Common myeloid progenitor, CD34-positive (primary cell): ENCODE results near the gene HS3ST5.

Experiments
- CTCF ChIA-PET: fragments of 350-600 bp; sonication (Branson Sonifier 250); formaldehyde crosslinking; loops from one replicate; lab custom pipeline; 2021; ENCODE audit warnings: antibody characterized with exemption; lab: Charles Lee
- POLR2A ChIA-PET: fragments of 350-600 bp; sonication (Branson Sonifier 250); formaldehyde crosslinking; loops from one replicate; lab custom pipeline; 2021; ENCODE audit warnings: antibody characterized with exemption; lab: Charles Lee
- DNase-seq, 3 donors: peaks; one replicate each; pipeline versions ENCODE4 v3.0.0 to v3.0.0-alpha.2; 2013
- H3K27ac ChIP-seq, 2 experiments: 1 replicate in 1 of 2; 2 replicates in 1 of 2; pipeline ENCODE4 v1.7.0; 2013; ENCODE audit warnings: inconsistent platforms in 2 of 2, low read length in 2 of 2, mild to moderate bottlenecking in 2 of 2, low read depth in 1 of 2, moderate library complexity in 1 of 2; ENCODE audit not compliant: severe bottlenecking in 2 of 2, insufficient read depth in 1 of 2, poor library complexity in 1 of 2
- H3K27me3 ChIP-seq, 5 experiments: replicated peaks in 2 of 5; 1 replicate in 3 of 5; 2 replicates in 2 of 5; pipeline versions ENCODE4 v1.6.1 to v1.7.0; 2013; ENCODE audit warnings: low read length in 4 of 5, mild to moderate bottlenecking in 2 of 5, moderate library complexity in 2 of 5, inconsistent platforms in 1 of 5; ENCODE audit not compliant: insufficient read depth in 5 of 5, control insufficient read depth in 4 of 5
- H3K36me3 ChIP-seq, 4 experiments: 1 replicate in 2 of 4; 2 replicates in 2 of 4; pipeline versions ENCODE4 v1.6.1 to v1.7.0; 2013; ENCODE audit warnings: low read length in 3 of 4, control low read depth in 1 of 4, mild to moderate bottlenecking in 1 of 4; ENCODE audit not compliant: control insufficient read depth in 4 of 4, insufficient read depth in 4 of 4
- H3K4me1 ChIP-seq, 4 experiments: 1 replicate in 3 of 4; 2 replicates in 1 of 4; pipeline versions ENCODE4 v1.6.1 to v1.7.1; 2013; ENCODE audit warnings: low read length in 3 of 4, mild to moderate bottlenecking in 3 of 4, control low read depth in 1 of 4, inconsistent platforms in 1 of 4, moderate library complexity in 1 of 4; ENCODE audit not compliant: control insufficient read depth in 4 of 4, insufficient read depth in 4 of 4; ENCODE audit errors: control extremely low read depth in 1 of 4
- H3K4me3 ChIP-seq, 7 experiments: 1 replicate in 4 of 7; 2 replicates in 3 of 7; pipeline versions ENCODE4 v1.5.1 to v1.7.0; 2013; ENCODE audit warnings: mild to moderate bottlenecking in 7 of 7, low read length in 6 of 7, moderate library complexity in 6 of 7, inconsistent platforms in 2 of 7, low read depth in 2 of 7, control low read depth in 1 of 7; ENCODE audit not compliant: insufficient read depth in 4 of 7, control insufficient read depth in 1 of 7; ENCODE audit errors: extremely low read depth in 1 of 7
- H3K9me3 ChIP-seq, 5 experiments: 1 replicate in 4 of 5; 2 replicates in 1 of 5; pipeline versions ENCODE4 v1.6.1 to v1.7.1; 2013; ENCODE audit warnings: low read length in 4 of 5, mild to moderate bottlenecking in 2 of 5, inconsistent platforms in 1 of 5, low read depth in 1 of 5, moderate library complexity in 1 of 5; ENCODE audit not compliant: control insufficient read depth in 4 of 5, insufficient read depth in 2 of 5; ENCODE audit errors: control extremely low read depth in 1 of 5
- WGBS: methylation state at CpG from one replicate; pipeline ENCODE4 v1.1.5; 2013; ENCODE audit not compliant: insufficient coverage; 5-methylcytosine and 5-hydroxymethylcytosine counted together

Gene HS3ST5

GRCh38 chr6:114260810-114261209 is 82.0 kb downstream of the HS3ST5 start:
- CTCF ChIA-PET: no interaction called here

GRCh38 chr6:114258376-114258775 is 84.4 kb downstream of the HS3ST5 start:
- 60% methylated on average over 2 of the region's 2 CpGs for WGBS
- Histone ChIP-seq H3K4me1 (no peaks in the 10 kb centered on the region), H3K27ac (no peak overlapping the region), H3K9me3 (no peaks in the 10 kb centered on the region), H3K36me3 (no peaks in the 10 kb centered on the region), H3K27me3 (no peaks in the 10 kb centered on the region), H3K4me3 (no peak overlapping the region)
- POLR2A ChIA-PET: no interaction called here
- CTCF ChIA-PET: no interaction called here
- DNase-seq: no peak

More at GRCh38 chr6:114260810-114261209, 82.0 kb downstream of the HS3ST5 start:
- H3K9me3 ChIP-seq: no peaks in the 10 kb centered on the region
- 97% methylated on average over 3 of the region's 3 CpGs for WGBS
- POLR2A ChIA-PET: no interaction called here
- H3K27me3 ChIP-seq: no peaks in the 10 kb centered on the region
- no peak overlapping the region for H3K27ac ChIP-seq
- H3K36me3 ChIP-seq: no peaks in the 10 kb centered on the region
- H3K4me3 ChIP-seq: no peak overlapping the region
- no peak for DNase-seq
- no peaks in the 10 kb centered on the region for H3K4me1 ChIP-seq

GRCh38 chr6:114253431-114253830 is 89.4 kb downstream of the HS3ST5 start:
- Histone ChIP-seq H3K27ac (no peak overlapping the region), H3K9me3 (no peaks in the 10 kb centered on the region), H3K4me1 (no peaks in the 10 kb centered on the region), H3K4me3 (no peak overlapping the region), H3K27me3 (no peaks in the 10 kb centered on the region), H3K36me3 (no peaks in the 10 kb centered on the region)
- CTCF ChIA-PET: no interaction called here
- POLR2A ChIA-PET: no interaction called here
- no CpG with 5 or more reads among the region's 3 CpGs for WGBS
- DNase-seq: no peak

- Histone ChIP-seq H3K4me3 (no peak overlapping the region), H3K27ac (no peak overlapping the region), H3K9me3 (no peaks in the 10 kb centered on the region), H3K27me3 (no peaks in the 10 kb centered on the region), H3K36me3 (no peaks in the 10 kb centered on the region), H3K4me1 (no peaks in the 10 kb centered on the region)
- WGBS: 63% methylated on average over 1 of the region's 1 CpG
- CTCF ChIA-PET: no interaction called here
- no peak for DNase-seq
- POLR2A ChIA-PET: no interaction called here
Measured at GRCh38 chr6:114249522-114249921, 93.3 kb downstream of the HS3ST5 start.

GRCh38 chr6:114247101-114247500 is 95.7 kb downstream of the HS3ST5 start:
- POLR2A ChIA-PET: no interaction called here

GRCh38 chr6:114240796-114241195 is 102.0 kb downstream of the HS3ST5 start:
- Histone ChIP-seq H3K9me3 (no peaks in the 10 kb centered on the region), H3K36me3 (no peaks in the 10 kb centered on the region), H3K4me3 (no peak overlapping the region), H3K27me3 (no peaks in the 10 kb centered on the region), H3K4me1 (no peaks in the 10 kb centered on the region), H3K27ac (no peak overlapping the region)
- WGBS: 100% methylated on average over 1 of the region's 3 CpGs
- ChIA-PET POLR2A (no interaction called here), CTCF (no interaction called here)
- DNase-seq: no peak

More at GRCh38 chr6:114247101-114247500, 95.7 kb downstream of the HS3ST5 start:
- Histone ChIP-seq H3K9me3 (no peaks in the 10 kb centered on the region), H3K4me3 (no peak overlapping the region), H3K36me3 (no peaks in the 10 kb centered on the region), H3K4me1 (no peaks in the 10 kb centered on the region), H3K27ac (no peak overlapping the region), H3K27me3 (no peaks in the 10 kb centered on the region)
- WGBS: 48% methylated on average over 2 of the region's 2 CpGs
- DNase-seq: no peak
- CTCF ChIA-PET: no interaction called here

GRCh38 chr6:114228675-114229074 is 114.1 kb downstream of the HS3ST5 start:
- H3K4me3 ChIP-seq: no peak overlapping the region
- no peak overlapping the region for H3K27ac ChIP-seq
- CTCF ChIA-PET: no interaction called here
- no peak for DNase-seq
- no peaks in the 10 kb centered on the region for H3K27me3 ChIP-seq
- 67% methylated on average over 1 of the region's 2 CpGs for WGBS
- no peaks in the 10 kb centered on the region for H3K36me3 ChIP-seq
- no peaks in the 10 kb centered on the region for H3K4me1 ChIP-seq
- peaks cover 0 to 1% (median 0%) of the 10 kb centered on the region in 5 experiments for H3K9me3 ChIP-seq
- POLR2A ChIA-PET: no interaction called here
